ENCODE results near the gene CPZ. TPM values are rescaled to one million over a fixed set of nuclear protein-coding genes. Genes with fewer than 3 reads are reported as not detected.
A peak's percentile ranks its signal among the peaks of the same experiment; 100 is the strongest.

CPZ gene
- total RNA-seq, 2 donors from 2014 or later, result not detected

DNA sequence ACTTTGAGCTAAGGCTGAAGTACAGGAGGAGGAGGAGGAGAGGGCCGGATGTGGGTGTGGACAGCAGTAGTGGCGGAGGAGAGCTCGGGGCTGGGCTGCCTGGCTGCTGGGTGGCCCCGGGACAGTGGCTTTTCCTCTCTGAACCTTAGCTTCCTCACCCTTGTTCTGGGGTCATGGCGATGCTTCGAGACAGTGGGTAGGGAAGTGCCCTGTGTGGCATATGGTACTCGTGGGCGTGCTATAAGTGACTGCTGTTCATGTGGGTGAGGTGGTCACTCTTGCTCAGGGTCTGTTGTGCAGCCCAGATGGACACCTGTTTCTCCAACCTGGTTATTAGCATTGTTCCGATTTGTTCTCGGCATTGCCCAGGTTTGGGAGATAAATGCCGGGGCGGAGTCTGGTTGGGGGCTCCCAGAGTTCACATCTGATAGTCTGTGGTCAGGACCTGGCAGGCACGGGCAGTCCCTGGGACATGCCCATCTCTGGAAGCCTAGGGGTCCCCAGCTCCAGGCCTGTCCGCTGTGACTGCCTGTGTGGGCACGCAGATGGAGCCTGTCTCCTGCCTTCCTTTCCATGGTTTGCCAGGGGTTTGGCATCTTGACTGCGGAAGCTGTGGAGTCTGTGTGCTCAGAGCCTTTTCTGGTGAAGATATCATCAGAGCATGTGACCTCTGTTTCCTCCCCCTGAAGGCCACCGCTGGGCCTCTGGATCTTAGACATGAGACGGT is 4.9 kb upstream of the CPZ start:
- Mint-ChIP-seq H3K36me3 (ENCODE audit: insufficient read depth in 2 of 2) (no peaks in the 10 kb centered on the region), H3K9me3 (no peaks in the 10 kb centered on the region), H3K4me3 (no peak overlapping the region), H3K4me1 (ENCODE audit: low read depth) (no peaks in the 10 kb centered on the region), H3K27ac (no peak overlapping the region), H3K27me3 (ENCODE audit: low read depth) (peaks cover 9% of the 10 kb centered on the region)
- no peak for DNase-seq
- no peak for ATAC-seq (replicated peaks in 1 of 2)

DNA sequence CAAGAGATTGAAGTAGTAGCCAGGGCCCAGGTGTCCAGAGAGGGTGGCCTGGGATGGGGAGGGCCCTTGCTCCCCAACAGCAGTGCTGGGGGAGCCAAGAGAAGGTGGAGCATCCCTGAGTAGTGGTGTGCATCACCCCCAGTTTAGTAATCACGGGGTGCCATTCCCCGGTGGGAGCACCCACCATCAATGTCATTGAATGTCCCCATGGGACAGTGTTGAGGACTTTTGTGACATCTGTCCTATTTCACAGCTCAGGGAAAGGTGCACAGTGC is 4.4 kb upstream of the CPZ start:
- H3K4me3 Mint-ChIP-seq, result no peak overlapping the region
- ATAC-seq (replicated peaks in 1 of 2) (no peak), DNase-seq (no peak)
- H3K27me3 Mint-ChIP-seq (ENCODE audit: low read depth), result peaks cover 9% of the 10 kb centered on the region
- H3K4me1 Mint-ChIP-seq (ENCODE audit: low read depth), result no peaks in the 10 kb centered on the region
- H3K36me3 Mint-ChIP-seq (ENCODE audit: insufficient read depth in 2 of 2), result no peaks in the 10 kb centered on the region
- no peaks in the 10 kb centered on the region for H3K9me3 Mint-ChIP-seq
- H3K27ac Mint-ChIP-seq, result no peak overlapping the region

DNA sequence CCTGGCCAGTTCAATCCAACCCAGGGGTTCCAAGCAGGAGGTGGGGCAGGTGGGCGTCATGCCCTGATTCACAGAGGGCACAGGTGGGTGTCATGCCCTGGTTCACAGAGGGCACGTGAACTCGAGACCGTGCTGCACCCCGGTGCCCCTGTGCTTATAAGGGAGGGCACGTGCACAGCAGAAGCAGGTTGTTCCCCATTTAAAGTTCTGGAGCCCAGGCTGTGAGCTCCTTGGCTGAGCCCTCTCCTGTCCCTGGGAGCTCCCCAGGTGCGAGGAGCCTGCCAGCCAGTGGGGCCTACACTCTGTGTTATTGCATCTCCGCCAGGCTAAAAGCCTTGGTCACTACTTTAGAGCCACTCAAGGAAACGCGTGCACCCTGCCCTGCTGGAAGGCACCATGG is 3.2 kb upstream of the CPZ start:
- DNase-seq (no peak), ATAC-seq (replicated peaks in 1 of 2) (no peak)
- H3K27ac Mint-ChIP-seq, result no peak overlapping the region
- no peaks in the 10 kb centered on the region for H3K36me3 Mint-ChIP-seq (ENCODE audit: insufficient read depth in 2 of 2)
- peaks cover 16% of the 10 kb centered on the region for H3K27me3 Mint-ChIP-seq (ENCODE audit: low read depth)
- no peaks in the 10 kb centered on the region for H3K4me1 Mint-ChIP-seq (ENCODE audit: low read depth)
- no peak overlapping the region for H3K4me3 Mint-ChIP-seq
- H3K9me3 Mint-ChIP-seq, result no peaks in the 10 kb centered on the region

DNA sequence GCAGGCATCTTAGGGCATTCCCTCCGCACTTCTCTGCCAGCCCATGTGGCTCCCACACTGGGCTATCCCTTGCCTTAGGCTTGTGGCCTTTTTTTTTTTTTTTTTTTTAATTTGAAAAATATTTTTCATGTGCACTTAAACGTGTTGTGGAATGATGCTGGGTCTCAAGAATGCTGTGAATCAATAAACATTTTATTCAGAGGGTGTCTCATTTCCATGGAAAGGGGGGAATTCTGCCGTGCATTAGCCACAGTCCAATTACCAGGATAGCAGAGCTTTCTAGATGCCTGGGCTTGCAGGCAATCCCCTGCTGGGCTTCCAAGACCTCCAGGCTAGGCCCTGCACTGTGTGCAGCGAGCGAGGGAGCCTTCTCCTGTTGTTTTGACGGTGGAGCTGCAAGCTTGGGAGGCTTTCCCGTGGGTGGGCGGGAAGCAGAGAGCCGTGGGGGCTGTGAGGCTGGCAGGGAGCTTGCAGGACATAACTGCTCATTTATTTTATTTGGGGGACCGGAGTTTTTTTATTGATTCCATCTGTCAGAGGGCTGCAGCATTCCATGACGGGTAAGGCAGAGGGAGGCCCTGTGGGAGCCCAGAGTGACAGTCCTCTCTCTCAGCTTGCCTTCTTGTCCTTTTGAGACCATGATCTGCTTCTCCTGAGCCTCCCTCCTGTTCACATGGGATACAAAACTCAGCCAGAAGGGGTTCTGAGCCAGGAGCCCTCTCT is 2.6 kb upstream of the CPZ start:
- Mint-ChIP-seq H3K36me3 (ENCODE audit: insufficient read depth in 2 of 2) (no peaks in the 10 kb centered on the region), H3K4me3 (no peak overlapping the region), H3K27ac (no peak overlapping the region), H3K27me3 (ENCODE audit: low read depth) (peaks cover 18% of the 10 kb centered on the region), H3K4me1 (ENCODE audit: low read depth) (no peaks in the 10 kb centered on the region), H3K9me3 (no peaks in the 10 kb centered on the region)
- no peak for ATAC-seq (replicated peaks in 1 of 2)
- DNase-seq, result no peak

DNA sequence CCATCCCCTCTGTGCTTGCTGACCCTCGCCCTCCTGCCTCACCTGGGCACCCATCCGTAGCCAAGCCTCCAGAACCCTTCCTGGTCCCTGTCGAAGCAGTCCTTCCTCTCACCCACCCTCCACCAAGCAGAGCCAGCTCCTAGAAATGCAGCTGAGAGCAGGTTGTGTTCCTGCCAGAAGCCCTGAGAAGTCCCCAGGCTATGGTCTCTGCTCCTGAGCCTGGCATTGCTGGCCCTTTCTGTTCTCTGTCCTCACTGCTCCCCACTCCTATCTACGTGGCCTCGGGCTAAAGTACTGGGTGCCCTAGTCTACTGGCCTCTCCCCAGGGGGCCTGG is 2.1 kb upstream of the CPZ start:
- Mint-ChIP-seq H3K36me3 (ENCODE audit: insufficient read depth in 2 of 2) (no peaks in the 10 kb centered on the region), H3K4me1 (ENCODE audit: low read depth) (no peaks in the 10 kb centered on the region), H3K27me3 (ENCODE audit: low read depth) (peaks cover 16% of the 10 kb centered on the region), H3K4me3 (no peak overlapping the region), H3K27ac (no peak overlapping the region), H3K9me3 (no peaks in the 10 kb centered on the region)
- no peak for ATAC-seq (replicated peaks in 1 of 2)
- no peak for DNase-seq

DNA sequence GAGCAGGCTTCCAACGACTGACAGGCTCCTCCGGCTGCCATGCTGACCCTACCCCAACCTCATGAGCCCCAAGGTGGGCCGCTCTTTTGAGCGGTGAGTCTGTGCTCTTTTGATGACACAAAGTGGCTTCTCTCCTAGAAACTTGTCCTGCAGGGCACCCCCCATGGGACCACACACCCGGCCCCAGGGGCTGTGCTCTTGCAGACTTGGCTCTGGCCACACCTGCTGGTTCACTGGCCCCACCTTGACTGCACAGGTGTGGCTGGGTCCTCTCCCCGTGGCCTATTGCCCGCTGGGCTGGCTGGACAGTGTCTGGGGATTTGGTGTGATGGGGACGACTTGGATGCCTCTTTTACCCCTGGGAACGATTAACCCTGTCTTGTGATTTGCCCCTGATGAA is 1.5 kb upstream of the CPZ start:
- peaks cover 16% of the 10 kb centered on the region for H3K27me3 Mint-ChIP-seq (ENCODE audit: low read depth)
- DNase-seq (no peak), ATAC-seq (replicated peaks in 1 of 2) (no peak)
- no peaks in the 10 kb centered on the region for H3K4me1 Mint-ChIP-seq (ENCODE audit: low read depth)
- no peaks in the 10 kb centered on the region for H3K36me3 Mint-ChIP-seq (ENCODE audit: insufficient read depth in 2 of 2)
- no peak overlapping the region for H3K27ac Mint-ChIP-seq
- H3K4me3 Mint-ChIP-seq, result no peak overlapping the region
- H3K9me3 Mint-ChIP-seq, result no peaks in the 10 kb centered on the region

DNA sequence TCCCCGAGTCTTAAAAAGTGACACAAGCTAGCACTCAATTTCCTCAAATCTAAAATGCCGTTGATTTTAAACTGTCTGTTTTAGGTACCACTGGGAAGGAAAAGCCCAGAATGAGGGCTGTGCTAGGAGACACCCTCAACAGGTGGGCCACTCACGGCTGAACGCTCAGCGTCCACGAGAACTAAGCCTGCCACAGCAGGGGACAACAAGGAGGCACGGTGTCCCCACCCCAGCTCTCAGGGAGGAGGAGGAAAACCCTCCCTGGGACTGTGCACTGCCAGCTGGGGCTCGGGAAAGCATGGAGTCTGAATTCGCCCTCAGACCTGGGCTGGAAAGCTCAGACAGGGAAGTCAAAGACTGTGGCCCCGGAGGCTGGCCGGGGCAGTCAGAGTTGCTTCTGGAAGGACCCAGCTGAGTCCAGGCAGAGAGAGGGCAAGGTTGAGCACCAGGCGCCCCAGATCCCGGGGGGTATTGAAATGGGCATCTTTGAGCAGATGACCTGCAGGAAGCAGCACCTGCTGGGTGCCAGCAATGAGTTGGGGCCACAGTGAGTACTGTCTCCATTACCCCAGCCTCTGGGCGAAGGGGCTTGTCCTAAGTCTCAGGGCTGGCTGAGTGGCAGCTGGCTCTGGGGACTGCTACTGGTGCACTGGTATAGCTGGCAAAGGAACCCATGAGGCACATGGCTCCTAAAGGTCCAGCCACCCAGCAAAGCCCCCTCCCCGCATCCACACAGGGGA is 769 bp upstream of the CPZ start:
- H3K27me3 Mint-ChIP-seq (ENCODE audit: low read depth), result peaks cover 16% of the 10 kb centered on the region
- ATAC-seq (replicated peaks in 1 of 2), result peak in 1 of 2 donors; percentile 15
- no peak overlapping the region for H3K27ac Mint-ChIP-seq
- no peak for DNase-seq
- H3K4me3 Mint-ChIP-seq, result no peak overlapping the region
- H3K4me1 Mint-ChIP-seq (ENCODE audit: low read depth), result no peaks in the 10 kb centered on the region
- no peaks in the 10 kb centered on the region for H3K9me3 Mint-ChIP-seq
- H3K36me3 Mint-ChIP-seq (ENCODE audit: insufficient read depth in 2 of 2), result no peaks in the 10 kb centered on the region

DNA sequence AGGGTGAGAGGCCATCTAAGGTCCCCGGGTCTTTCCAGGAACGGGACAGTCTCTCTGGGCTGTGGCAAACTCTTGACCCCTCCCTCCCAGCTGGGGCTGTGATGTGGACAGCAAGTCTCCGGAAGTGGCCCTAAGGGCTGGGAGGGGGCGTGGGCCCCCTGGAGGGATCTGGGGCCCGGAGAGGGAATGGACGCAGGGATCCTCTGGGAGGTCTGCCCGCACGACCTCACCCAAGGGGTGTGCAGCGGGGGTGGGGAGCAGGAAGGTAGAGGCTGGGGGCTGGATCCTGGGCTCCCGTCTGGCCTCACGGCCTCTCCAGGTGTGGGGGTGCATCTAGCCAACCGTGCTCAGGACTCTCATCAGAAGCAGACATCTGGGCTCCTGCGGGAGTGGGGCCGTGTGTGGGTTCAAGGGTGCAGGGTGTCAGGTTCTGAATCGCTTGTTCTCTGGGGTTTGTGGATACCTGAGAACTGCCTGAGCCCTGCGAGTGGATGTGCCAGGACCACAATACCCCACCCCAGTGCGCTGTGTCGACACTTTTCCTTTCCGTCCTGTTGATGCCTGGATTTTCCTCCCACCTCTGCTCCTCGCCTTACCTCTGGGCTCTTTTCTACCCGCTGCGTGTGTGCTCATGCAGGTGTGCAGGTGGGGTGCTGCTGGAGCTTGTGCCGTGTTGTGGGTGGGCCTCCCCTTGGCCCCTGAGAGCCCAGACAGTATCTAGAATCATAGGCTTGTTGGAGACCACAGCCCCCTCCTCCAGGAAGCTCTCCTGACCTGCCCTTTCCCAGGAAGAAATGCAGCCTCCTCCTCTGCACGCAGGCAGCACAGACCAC is 915 bp downstream of the CPZ start:
- ATAC-seq (replicated peaks in 1 of 2) (no peak), DNase-seq (no peak)
- Mint-ChIP-seq H3K4me1 (ENCODE audit: low read depth) (no peaks in the 10 kb centered on the region), H3K4me3 (no peak overlapping the region), H3K27ac (no peak overlapping the region), H3K9me3 (no peaks in the 10 kb centered on the region), H3K27me3 (ENCODE audit: low read depth) (peaks cover 16% of the 10 kb centered on the region), H3K36me3 (ENCODE audit: insufficient read depth in 2 of 2) (no peaks in the 10 kb centered on the region)

DNA sequence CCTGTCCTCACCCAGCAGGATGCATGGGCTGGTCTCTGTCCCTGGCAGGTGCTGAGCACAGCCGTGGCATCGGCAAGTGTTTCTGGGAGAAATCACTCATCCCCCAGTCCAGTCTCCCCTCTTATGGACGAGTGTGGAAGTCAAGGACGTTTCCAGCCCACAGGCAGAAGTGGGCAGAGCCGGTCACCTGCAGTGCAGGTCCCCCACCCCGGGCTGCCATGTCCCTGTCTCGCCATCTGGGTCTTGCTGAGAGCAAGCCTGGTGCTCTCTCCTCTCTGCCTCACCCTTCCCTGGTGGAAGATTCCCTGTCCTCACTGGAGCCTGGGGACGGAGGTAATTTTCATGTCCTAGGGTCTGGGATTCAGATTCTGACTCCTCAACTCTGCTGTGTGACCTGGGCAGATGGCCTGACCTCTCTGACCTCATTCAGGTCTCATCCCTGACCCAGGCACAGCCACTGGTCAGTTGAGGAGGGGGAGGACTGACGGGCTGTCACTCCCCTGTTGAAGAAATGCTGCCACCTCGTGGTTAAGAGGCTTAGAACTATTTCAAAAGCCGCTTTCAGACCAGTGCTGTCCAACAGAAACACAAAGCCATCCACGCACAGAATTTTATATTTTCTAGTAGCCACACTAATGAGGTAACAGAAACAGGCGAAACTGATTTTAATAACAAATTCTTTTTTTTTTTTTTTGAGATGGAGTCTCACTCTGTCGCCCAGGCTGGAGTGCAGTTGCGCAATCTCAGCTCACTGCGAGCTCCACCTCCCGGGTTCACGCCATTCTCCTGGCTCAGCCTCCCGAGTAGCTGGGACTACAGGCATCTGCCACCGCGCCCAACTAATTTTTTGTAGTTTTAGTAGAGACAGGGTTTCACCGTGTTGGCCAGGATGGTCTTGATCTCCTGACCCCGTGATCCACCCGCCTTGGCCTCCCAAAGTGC is 1.8 kb downstream of the CPZ start:
- peaks cover 16% of the 10 kb centered on the region for H3K27me3 Mint-ChIP-seq (ENCODE audit: low read depth)
- ATAC-seq (replicated peaks in 1 of 2), result no peak
- no peaks in the 10 kb centered on the region for H3K36me3 Mint-ChIP-seq (ENCODE audit: insufficient read depth in 2 of 2)
- H3K9me3 Mint-ChIP-seq, result no peaks in the 10 kb centered on the region
- no peak overlapping the region for H3K4me3 Mint-ChIP-seq
- H3K27ac Mint-ChIP-seq, result no peak overlapping the region
- H3K4me1 Mint-ChIP-seq (ENCODE audit: low read depth), result no peaks in the 10 kb centered on the region
- DNase-seq, result peak; percentile 22 to 32

DNA sequence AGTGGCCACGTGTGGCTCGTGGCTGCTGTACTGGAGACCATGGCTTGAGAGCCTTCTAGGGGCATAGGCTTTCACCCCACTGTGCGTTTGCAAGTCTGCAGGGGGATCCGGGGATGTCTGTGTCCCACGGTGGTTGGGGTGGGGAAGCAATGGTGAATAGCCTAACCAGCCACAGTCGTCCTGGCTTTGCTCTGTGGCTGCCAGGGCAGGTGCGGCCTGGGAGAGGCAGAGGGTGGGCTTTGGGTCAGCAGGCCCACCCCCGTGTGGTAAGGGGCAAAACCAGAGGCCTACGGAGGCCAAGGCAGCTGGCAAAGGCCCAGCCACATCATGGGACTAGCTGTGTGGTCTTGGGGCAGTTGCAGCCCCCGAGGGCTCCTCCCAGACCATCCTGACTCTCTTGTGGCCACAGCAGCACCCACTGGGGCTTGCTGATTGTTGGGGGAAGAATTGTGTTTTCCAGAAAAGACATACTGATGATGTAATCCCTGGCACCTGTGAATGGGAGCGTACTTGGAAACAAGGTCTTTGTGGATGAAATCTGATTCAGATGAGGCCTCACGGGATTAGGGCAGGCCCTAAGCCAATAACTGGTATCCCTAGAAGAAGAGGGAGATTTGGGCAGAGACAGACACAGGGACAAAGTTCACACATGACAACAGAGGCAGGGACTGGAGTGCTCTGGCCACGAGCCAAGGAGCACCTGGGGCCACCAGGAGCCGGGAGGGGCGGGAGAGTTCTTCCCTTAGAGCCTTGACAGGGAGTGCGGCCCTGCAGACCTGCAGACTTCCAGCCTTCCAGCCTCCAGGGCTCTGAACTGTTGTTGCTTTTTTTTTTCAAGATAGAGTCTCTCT is 2.9 kb downstream of the CPZ start:
- Mint-ChIP-seq H3K9me3 (no peaks in the 10 kb centered on the region), H3K27me3 (ENCODE audit: low read depth) (peaks cover 16% of the 10 kb centered on the region)

DNA sequence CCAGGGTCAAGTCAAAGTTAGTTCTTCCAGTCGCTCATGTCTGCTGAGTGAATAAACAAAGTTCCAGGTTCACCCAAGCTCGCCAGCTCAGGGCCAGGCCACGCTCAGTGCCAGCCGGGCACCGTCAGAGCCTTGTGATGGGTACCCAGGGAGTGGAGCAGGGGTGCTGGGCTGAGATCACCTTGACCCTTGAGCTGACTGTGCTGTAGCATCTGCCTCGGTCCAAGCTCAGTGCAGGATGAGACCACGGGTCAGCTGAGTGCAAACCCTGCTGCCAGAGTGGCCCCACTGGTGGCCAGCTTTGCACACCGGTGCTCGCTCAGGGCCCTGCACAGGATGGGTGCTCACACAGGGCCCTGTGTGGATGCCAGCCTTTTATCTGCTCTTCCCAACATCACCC is 4.3 kb downstream of the CPZ start:
- H3K36me3 Mint-ChIP-seq (ENCODE audit: insufficient read depth in 2 of 2), result no peaks in the 10 kb centered on the region
- no peaks in the 10 kb centered on the region for H3K4me1 Mint-ChIP-seq (ENCODE audit: low read depth)
- ATAC-seq (replicated peaks in 1 of 2) (no peak), DNase-seq (no peak)
- no peaks in the 10 kb centered on the region for H3K9me3 Mint-ChIP-seq
- H3K4me3 Mint-ChIP-seq, result no peak overlapping the region
- H3K27me3 Mint-ChIP-seq (ENCODE audit: low read depth), result peaks cover 10% of the 10 kb centered on the region
- no peak overlapping the region for H3K27ac Mint-ChIP-seq

More for the DNA sequence above, 2.9 kb downstream of the CPZ start:
- DNase-seq, result no peak
- ATAC-seq (replicated peaks in 1 of 2), result no peak
- Mint-ChIP-seq H3K36me3 (ENCODE audit: insufficient read depth in 2 of 2) (no peaks in the 10 kb centered on the region), H3K4me1 (ENCODE audit: low read depth) (no peaks in the 10 kb centered on the region), H3K27ac (no peak overlapping the region), H3K4me3 (no peak overlapping the region)

DNA sequence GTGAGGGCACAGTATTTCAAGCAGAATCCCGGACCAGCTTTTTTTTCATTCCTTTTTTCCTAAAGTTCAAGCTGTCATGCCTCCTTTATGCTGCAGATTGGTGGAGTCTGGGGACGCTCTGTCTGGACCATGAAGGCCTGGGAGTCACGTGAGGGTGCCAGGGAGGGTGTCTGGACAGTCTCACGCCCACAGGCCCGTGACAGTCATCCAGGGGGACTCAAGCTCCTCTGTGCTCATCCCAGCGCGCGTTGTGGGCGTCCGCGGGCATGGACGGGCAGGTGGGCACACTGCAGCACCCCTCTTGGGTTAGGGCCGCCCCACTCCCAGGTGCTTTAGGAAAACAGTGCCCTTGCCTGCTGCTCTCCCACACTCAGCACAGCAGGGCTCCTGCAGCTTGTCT is 4.8 kb downstream of the CPZ start:
- no peak overlapping the region for H3K4me3 Mint-ChIP-seq
- H3K4me1 Mint-ChIP-seq (ENCODE audit: low read depth), result no peaks in the 10 kb centered on the region
- H3K27ac Mint-ChIP-seq, result no peak overlapping the region
- ATAC-seq (replicated peaks in 1 of 2) (no peak), DNase-seq (no peak)
- H3K9me3 Mint-ChIP-seq, result no peaks in the 10 kb centered on the region
- H3K36me3 Mint-ChIP-seq (ENCODE audit: insufficient read depth in 2 of 2), result no peaks in the 10 kb centered on the region
- peaks cover 10% of the 10 kb centered on the region for H3K27me3 Mint-ChIP-seq (ENCODE audit: low read depth)
